Measurements from ENCODE around the gene ADRA2B.
"Not testable (repeated sequence)": the region's sequence is repeated elsewhere in the genome, so short reads cannot be mapped to it uniquely, and the experiment has no call there.

DNA sequence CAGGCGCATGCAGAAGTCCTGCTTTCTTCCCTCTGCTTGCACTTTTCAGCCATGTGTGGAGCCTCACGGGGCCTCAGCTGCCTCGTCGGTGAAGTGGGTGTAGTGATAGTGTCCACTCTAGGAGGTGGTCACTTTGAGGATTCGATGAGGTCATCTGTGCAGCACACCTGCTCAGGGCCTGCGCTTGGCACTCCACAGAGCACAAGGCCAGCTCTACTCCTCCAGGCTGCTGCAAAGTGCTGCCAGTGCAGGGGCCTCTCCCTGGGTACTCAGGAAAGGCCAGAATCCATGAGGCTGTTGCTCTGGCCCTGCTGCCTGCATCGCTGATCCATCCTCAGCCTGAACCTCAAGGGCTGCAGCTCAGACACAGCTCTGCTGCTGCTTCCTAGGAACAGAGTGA lies 49.9 kb downstream of the ADRA2B start:
- not testable (repeated sequence) for TF ChIP-seq CTCF (IDR thresholded peaks at IDR 0.05; ENCODE audit: insufficient read depth, low read length); SPI1 (IDR thresholded peaks at IDR 0.05; ENCODE audit: borderline replicate concordance, low read depth); POLR2AphosphoS5 (IDR thresholded peaks at IDR 0.05; ENCODE audit: low read depth); REST (IDR thresholded peaks at IDR 0.05; ENCODE audit: insufficient replicate concordance, low read depth); GABPA (IDR thresholded peaks at IDR 0.05; ENCODE audit: low read depth)

Measured in HL-60 (cell line).